WERI-Rb-1 (cell line): ENCODE results near the gene TAF11L4.
"Not testable (repeated sequence)": the region's sequence is repeated elsewhere in the genome, so short reads cannot be mapped to it uniquely, and the experiment has no call there.

Source experiments
- DNase-seq: peaks from one replicate; pipeline ENCODE4 v3.0.0-alpha.2; 2020
- H3K27ac ChIP-seq: fragments of 250-450 bp; sonication (Bioruptor Pico); 2 replicates; pipeline ENCODE4 v1.5.1; 2020; ENCODE audit warnings: mild to moderate bottlenecking, moderate library complexity
- H3K27me3 ChIP-seq: fragments of 250-450 bp; sonication (Bioruptor Pico); 2 replicates; pipeline ENCODE4 v1.5.1; 2021; ENCODE audit warnings: mild to moderate bottlenecking, low read depth, moderate library complexity; ENCODE audit not compliant: insufficient read depth, severe bottlenecking
- H3K36me3 ChIP-seq: fragments of 250-450 bp; sonication (Bioruptor Pico); 2 replicates; pipeline ENCODE4 v1.5.1; 2020; ENCODE audit warnings: mild to moderate bottlenecking, moderate library complexity
- H3K4me3 ChIP-seq: 2 replicates; pipeline ENCODE4 v1.5.1; 2011; ENCODE audit warnings: low read depth, mild to moderate bottlenecking, control low read depth, low read length
- H3K9me3 ChIP-seq: fragments of 250-450 bp; sonication (Bioruptor Pico); 2 replicates; pipeline ENCODE4 v1.5.1; 2021; ENCODE audit warnings: mild to moderate bottlenecking, moderate library complexity; ENCODE audit not compliant: severe bottlenecking

TAF11L4 gene

GRCh38 chr5:17528369-17528768, 6.8 kb downstream of the TAF11L4 start, which contains the start of gene TAF11L6:
TAF11L6 (plus strand) TSS chr5:17528669.
- not testable (repeated sequence) for H3K4me3 ChIP-seq, H3K9me3 ChIP-seq, H3K36me3 ChIP-seq, H3K27me3 ChIP-seq, H3K27ac ChIP-seq, DNase-seq
